RWPE2 (cell line): ENCODE results near the gene ADIPOQ.
"Not testable (repeated sequence)": the region's sequence is repeated elsewhere in the genome, so short reads cannot be mapped to it uniquely, and the experiment has no call there.

ENCODE experiments used
- ATAC-seq: fragments of 200-7000 bp; cut with Tn5 transposase; 3 replicates; pipeline ENCODE4 v1.9.1; 2021; ENCODE audit warnings: low read depth
- DNase-seq: peaks from one replicate; pipeline ENCODE4 v3.0.0-alpha.2; 2020; ENCODE audit warnings: low spot score
- H3K27ac ChIP-seq: fragments of 450-650 bp; 2 replicates; pipeline ENCODE4 v1.5.1; 2017; ENCODE audit warnings: mild to moderate bottlenecking; ENCODE audit not compliant: poor library complexity, severe bottlenecking
- H3K27me3 ChIP-seq: fragments of 250-450 bp; sonication (Bioruptor Pico); 2 replicates; pipeline ENCODE4 v1.5.1; 2021; ENCODE audit warnings: mild to moderate bottlenecking, moderate library complexity; ENCODE audit not compliant: insufficient read depth, poor library complexity, severe bottlenecking
- H3K36me3 ChIP-seq: fragments of 250-450 bp; sonication (Bioruptor Pico); 2 replicates; pipeline ENCODE4 v1.5.1; 2020; ENCODE audit warnings: low read depth, mild to moderate bottlenecking, moderate library complexity
- H3K4me1 ChIP-seq: fragments of 250-450 bp; sonication (Bioruptor Pico); 2 replicates; pipeline ENCODE4 v1.5.1; 2021; ENCODE audit warnings: mild to moderate bottlenecking, moderate library complexity; ENCODE audit not compliant: insufficient read depth, poor library complexity, severe bottlenecking
- H3K4me3 ChIP-seq: fragments of 250-450 bp; sonication (Bioruptor Pico); 2 replicates; pipeline ENCODE4 v1.5.1; 2021; ENCODE audit warnings: mild to moderate bottlenecking, moderate library complexity; ENCODE audit not compliant: severe bottlenecking
- H3K9me3 ChIP-seq: fragments of 250-450 bp; sonication (Bioruptor Pico); 2 replicates; pipeline ENCODE4 v1.5.1; 2021; ENCODE audit warnings: mild to moderate bottlenecking, moderate library complexity; ENCODE audit not compliant: severe bottlenecking
- CTCF ChIP-seq: fragments of 450-650 bp; IDR thresholded peaks from one replicate; pipeline ENCODE4 v1.5.1; 2017; ENCODE audit warnings: mild to moderate bottlenecking, moderate library complexity; ENCODE audit not compliant: poor library complexity, severe bottlenecking

The ADIPOQ gene

GRCh38 chr3:186870421-186871201, 28.1 kb downstream of the ADIPOQ start:
- no peak for TF ChIP-seq CTCF
- Histone ChIP-seq H3K36me3 (no peaks in the 10 kb centered on the region), H3K27ac (no peak overlapping the region), H3K4me1 (no peaks in the 10 kb centered on the region), H3K4me3 (no peak overlapping the region), H3K9me3 (peaks cover 2% of the 10 kb centered on the region), H3K27me3 (no peaks in the 10 kb centered on the region)
- no peak for DNase-seq
- ATAC-seq = no peak

- DNase-seq = no peak
- ATAC-seq = no peak
- H3K27ac ChIP-seq = no peak overlapping the region
Observed at GRCh38 chr3:186871403-186871924, 29.0 kb downstream of the ADIPOQ start.

GRCh38 chr3:186873796-186874195, 31.3 kb downstream of the ADIPOQ start:
- H3K4me1 ChIP-seq, H3K36me3 ChIP-seq, H3K27ac ChIP-seq, H3K4me3 ChIP-seq, DNase-seq, H3K9me3 ChIP-seq, H3K27me3 ChIP-seq, ATAC-seq: not testable (repeated sequence)

More at GRCh38 chr3:186871403-186871924, 29.0 kb downstream of the ADIPOQ start:
- no peaks in the 10 kb centered on the region for H3K27me3 ChIP-seq
- H3K9me3 ChIP-seq = peaks cover 2% of the 10 kb centered on the region
- H3K4me1 ChIP-seq = no peaks in the 10 kb centered on the region
- no peak for TF ChIP-seq CTCF
- no peaks in the 10 kb centered on the region for H3K36me3 ChIP-seq
- H3K4me3 ChIP-seq = no peak overlapping the region

- H3K36me3 ChIP-seq, H3K9me3 ChIP-seq, H3K4me3 ChIP-seq, H3K27ac ChIP-seq, H3K27me3 ChIP-seq, DNase-seq, ATAC-seq, H3K4me1 ChIP-seq: not testable (repeated sequence)
Observed at GRCh38 chr3:186874216-186874615, 31.7 kb downstream of the ADIPOQ start.

- H3K4me3 ChIP-seq, H3K27me3 ChIP-seq, ATAC-seq, DNase-seq, H3K36me3 ChIP-seq, H3K4me1 ChIP-seq, H3K9me3 ChIP-seq, H3K27ac ChIP-seq: not testable (repeated sequence)
Observed at GRCh38 chr3:186874841-186875240, 32.3 kb downstream of the ADIPOQ start.

GRCh38 chr3:186875708-186876107, 33.2 kb downstream of the ADIPOQ start:
- peaks cover 2% of the 10 kb centered on the region for H3K9me3 ChIP-seq
- H3K36me3 ChIP-seq = no peaks in the 10 kb centered on the region
- no peaks in the 10 kb centered on the region for H3K4me1 ChIP-seq
- no peak for TF ChIP-seq CTCF
- no peak overlapping the region for H3K27ac ChIP-seq
- ATAC-seq (no peak), DNase-seq (no peak)
- no peak overlapping the region for H3K4me3 ChIP-seq
- no peaks in the 10 kb centered on the region for H3K27me3 ChIP-seq
